Measurements from ENCODE around the gene OR5AU1.

OR5AU1 gene

DNA sequence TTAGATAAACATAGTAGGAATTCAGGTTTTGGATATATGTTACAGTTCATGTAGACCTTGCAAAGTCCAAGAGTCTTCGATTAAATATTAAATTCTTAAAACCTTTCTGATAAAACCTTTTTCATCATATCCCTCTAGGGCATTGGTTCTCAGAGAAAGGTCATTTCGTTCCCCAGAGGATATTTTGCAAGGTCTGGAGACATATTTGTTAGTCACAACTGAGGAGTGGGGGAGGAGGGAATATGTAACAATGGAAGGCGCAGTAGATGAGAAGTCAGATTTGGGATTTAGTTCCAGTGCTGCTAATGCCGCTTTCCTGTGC, 49.7 kb downstream of the OR5AU1 start:
- H3K4me3 Mint-ChIP-seq, result no peak overlapping the region
- no peaks in the 10 kb centered on the region for H3K9me3 Mint-ChIP-seq
- H3K4me1 Mint-ChIP-seq (ENCODE audit: low read depth), result peaks cover 41% of the 10 kb centered on the region
- H3K27me3 Mint-ChIP-seq, result no peaks in the 10 kb centered on the region
- H3K27ac Mint-ChIP-seq, result no peak overlapping the region
- H3K36me3 Mint-ChIP-seq (ENCODE audit: low read depth), result no peaks in the 10 kb centered on the region

DNA sequence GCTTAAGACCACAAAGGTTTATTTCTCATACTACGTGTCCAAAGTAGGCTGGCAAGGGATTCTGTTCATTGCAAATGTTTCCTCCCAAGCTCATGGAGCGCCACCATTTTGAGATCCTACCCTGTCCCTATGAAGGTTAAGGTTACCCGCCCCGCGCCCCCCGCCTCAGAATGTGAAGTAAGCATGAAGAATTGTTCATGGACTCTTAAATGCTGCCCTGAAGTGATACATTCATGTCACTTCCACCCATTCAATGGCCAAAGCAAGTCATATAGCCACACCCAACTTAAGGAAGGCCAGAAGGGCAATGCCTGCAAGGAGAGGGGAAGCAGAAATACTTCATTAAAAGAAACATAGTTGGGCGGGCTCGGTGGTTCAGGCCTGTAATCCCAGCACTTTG, 50.8 kb downstream of the OR5AU1 start:
- H3K36me3 Mint-ChIP-seq (ENCODE audit: low read depth), result no peaks in the 10 kb centered on the region
- H3K4me3 Mint-ChIP-seq, result no peak overlapping the region
- H3K27ac Mint-ChIP-seq, result peak overlapping the region; percentile 83
- no peaks in the 10 kb centered on the region for H3K27me3 Mint-ChIP-seq
- no peaks in the 10 kb centered on the region for H3K9me3 Mint-ChIP-seq
- peaks cover 40% of the 10 kb centered on the region for H3K4me1 Mint-ChIP-seq (ENCODE audit: low read depth)

Data from stimulated activated naive CD8-positive, alpha-beta T cell treated with anti-CD3 and anti-CD28 coated beads, Interleukin-15, Interleukin-2, amounts not matched to agents 100 ng/mL and 50 ng/mL, for 24 hours (primary cell).